ENCODE data around the gene IGFL1. TPM values are rescaled to one million over a fixed set of nuclear protein-coding genes. Genes with fewer than 3 reads are reported as not detected.
A peak's percentile ranks its signal among the peaks of the same experiment; 100 is the strongest.

IGFL1 gene
- total RNA-seq (2021) (not detected in 2 replicates), Bru-seq, nascent RNA (not detected), BruChase-seq, experiment 1, labeled RNA remaining after a 2-hour chase (not detected), BruChase-seq, experiment 2, labeled RNA remaining after a 6-hour chase (not detected)
- long read RNA-seq = 0 reads

DNA sequence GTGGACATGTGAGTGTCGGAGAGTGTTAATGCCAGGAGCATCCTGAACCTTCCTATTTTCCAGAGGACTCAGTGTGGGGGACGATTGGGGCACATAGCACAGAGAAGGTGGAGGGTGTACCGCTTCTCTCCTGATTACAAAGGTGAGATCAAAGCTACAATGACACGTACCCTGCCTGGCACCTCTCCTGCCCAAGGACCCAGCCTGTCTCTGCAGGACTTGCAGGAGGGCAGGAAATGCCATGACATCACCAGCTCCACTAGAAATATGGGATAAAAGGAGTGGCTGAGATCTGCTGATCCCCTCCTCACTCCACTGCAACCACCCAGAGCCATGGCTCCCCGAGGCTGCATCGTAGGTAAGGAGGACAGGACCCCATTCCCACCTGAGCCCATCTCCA is at the start of gene IGFL1:
Gene IGFL1, plus strand, starts transcription at position 301 of the 400 bp plus-strand sequence. Its CDS starts 33 bp downstream, at position 334.
- no peaks in the 10 kb centered on the region for H3K4me1 ChIP-seq (ENCODE audit: insufficient read depth, low read length, poor library complexity, severe bottlenecking)
- H3K9me3 ChIP-seq (ENCODE audit: low read depth, low read length, poor library complexity, severe bottlenecking) = no peaks in the 10 kb centered on the region
- no peak for DNase-seq (ENCODE audit: low spot score)
- POLR2A ChIA-PET (ENCODE audit: low non-redundant PET) = no interaction called here
- no peaks in the 10 kb centered on the region for H3K36me3 ChIP-seq (ENCODE audit: insufficient read depth, low read length, poor library complexity, severe bottlenecking)
- CTCF ChIA-PET = no interaction called here
- no peak for TF ChIP-seq EZH2 (IDR thresholded peaks at IDR 0.05; ENCODE audit: borderline replicate concordance, low read depth, low read length, poor library complexity, severe bottlenecking)
- TF ChIP-seq, protein P1, sequence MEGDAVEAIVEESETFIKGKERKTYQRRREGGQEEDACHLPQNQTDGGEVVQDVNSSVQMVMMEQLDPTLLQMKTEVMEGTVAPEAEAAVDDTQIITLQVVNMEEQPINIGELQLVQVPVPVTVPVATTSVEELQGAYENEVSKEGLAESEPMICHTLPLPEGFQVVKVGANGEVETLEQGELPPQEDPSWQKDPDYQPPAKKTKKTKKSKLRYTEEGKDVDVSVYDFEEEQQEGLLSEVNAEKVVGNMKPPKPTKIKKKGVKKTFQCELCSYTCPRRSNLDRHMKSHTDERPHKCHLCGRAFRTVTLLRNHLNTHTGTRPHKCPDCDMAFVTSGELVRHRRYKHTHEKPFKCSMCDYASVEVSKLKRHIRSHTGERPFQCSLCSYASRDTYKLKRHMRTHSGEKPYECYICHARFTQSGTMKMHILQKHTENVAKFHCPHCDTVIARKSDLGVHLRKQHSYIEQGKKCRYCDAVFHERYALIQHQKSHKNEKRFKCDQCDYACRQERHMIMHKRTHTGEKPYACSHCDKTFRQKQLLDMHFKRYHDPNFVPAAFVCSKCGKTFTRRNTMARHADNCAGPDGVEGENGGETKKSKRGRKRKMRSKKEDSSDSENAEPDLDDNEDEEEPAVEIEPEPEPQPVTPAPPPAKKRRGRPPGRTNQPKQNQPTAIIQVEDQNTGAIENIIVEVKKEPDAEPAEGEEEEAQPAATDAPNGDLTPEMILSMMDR (conservative IDR thresholded peaks at IDR 0.05; ENCODE audit: low read depth, low read length) = no peak
- intact Hi-C loops (cut with micrococcal nuclease; ENCODE audit: unreplicated experiment) = no loop called here
- H3K27ac ChIP-seq (ENCODE audit: low read depth, low read length, poor library complexity, severe bottlenecking) = no peak within 1 kb of the TSS
- no TSS peak for BruUV-seq (replicated peaks)
- peaks cover 76% of the 10 kb centered on the region for H3K27me3 ChIP-seq (replicated peaks; ENCODE audit: insufficient read depth, low read depth, low read length, poor library complexity)
- no peak within 1 kb of the TSS for H3K4me3 ChIP-seq (ENCODE audit: low read depth, low read length, poor library complexity, severe bottlenecking)

DNA sequence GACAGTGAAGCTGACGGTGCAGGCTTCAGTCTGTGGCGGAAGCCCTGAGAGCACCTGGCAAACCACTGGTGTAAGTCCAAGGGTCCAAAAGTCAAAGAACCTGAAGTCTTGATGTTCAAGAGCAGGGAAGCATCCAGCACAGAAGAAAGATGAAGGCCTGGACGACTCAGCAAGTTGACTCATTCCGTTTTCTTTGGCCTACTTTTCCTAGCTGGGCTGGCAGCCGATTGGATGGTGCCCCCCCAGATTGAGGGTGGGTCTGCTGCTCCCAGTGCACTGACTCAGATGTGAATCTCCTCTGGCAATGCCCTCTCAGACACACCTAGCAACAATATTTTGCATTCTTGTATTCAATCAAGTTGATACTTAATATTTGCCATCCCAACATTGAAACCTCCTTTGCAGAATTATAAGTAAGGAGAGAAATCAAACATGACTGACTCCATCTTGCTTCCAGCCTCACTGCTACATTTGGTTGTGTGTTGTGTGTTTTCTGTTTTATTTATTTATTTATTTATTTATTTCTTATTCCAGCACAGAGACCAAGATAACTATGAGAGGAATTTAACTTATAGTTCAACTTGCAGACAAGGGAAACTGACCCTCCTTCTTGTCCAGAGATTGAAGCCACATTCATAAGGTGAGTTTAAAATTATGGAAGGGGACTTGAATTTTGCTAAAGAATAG is 48.7 kb upstream of the IGFL1 start:
- no peak overlapping the region for H3K27ac ChIP-seq (ENCODE audit: low read depth, low read length, poor library complexity, severe bottlenecking)
- intact Hi-C loops (cut with micrococcal nuclease; ENCODE audit: unreplicated experiment) = no loop called here
- CTCF ChIA-PET = no interaction called here
- POLR2A ChIA-PET (ENCODE audit: low non-redundant PET) = no interaction called here
- no peak for DNase-seq (ENCODE audit: low spot score)
- no peak for TF ChIP-seq EZH2 (IDR thresholded peaks at IDR 0.05; ENCODE audit: borderline replicate concordance, low read depth, low read length, poor library complexity, severe bottlenecking)
- TF ChIP-seq, protein P1 (conservative IDR thresholded peaks at IDR 0.05; ENCODE audit: low read depth, low read length) = no peak
- H3K4me3 ChIP-seq (ENCODE audit: low read depth, low read length, poor library complexity, severe bottlenecking) = no peak overlapping the region
- H3K4me1 ChIP-seq (ENCODE audit: insufficient read depth, low read length, poor library complexity, severe bottlenecking) = no peaks in the 10 kb centered on the region
- H3K36me3 ChIP-seq (ENCODE audit: insufficient read depth, low read length, poor library complexity, severe bottlenecking) = no peaks in the 10 kb centered on the region
- H3K9me3 ChIP-seq (ENCODE audit: low read depth, low read length, poor library complexity, severe bottlenecking) = no peaks in the 10 kb centered on the region
- H3K27me3 ChIP-seq (replicated peaks; ENCODE audit: insufficient read depth, low read depth, low read length, poor library complexity) = no peaks in the 10 kb centered on the region
- BruUV-seq (replicated peaks) = no TSS peak

DNA sequence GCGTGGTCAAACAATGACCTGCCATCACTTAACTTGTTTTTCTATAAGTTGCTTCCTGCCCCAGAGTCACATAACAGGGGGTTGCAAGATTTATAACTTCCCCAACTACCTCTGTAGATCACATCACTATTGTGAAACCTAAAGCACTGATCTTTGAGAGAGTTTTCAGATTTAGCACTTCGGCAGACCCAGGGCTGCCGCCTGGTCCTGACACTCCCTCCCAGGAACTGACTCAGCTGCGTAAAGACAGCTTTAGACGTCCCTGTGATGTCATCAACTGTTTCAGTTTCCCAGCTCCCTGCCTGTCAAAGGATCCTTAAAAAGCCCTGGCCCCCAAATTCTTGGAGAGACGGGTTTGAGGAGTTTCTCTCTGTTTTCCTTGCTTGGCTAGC is 48.2 kb upstream of the IGFL1 start:
- BruUV-seq (replicated peaks) = no TSS peak
- intact Hi-C loops (cut with micrococcal nuclease; ENCODE audit: unreplicated experiment) = no loop called here
- TF ChIP-seq EZH2 (IDR thresholded peaks at IDR 0.05; ENCODE audit: borderline replicate concordance, low read depth, low read length, poor library complexity, severe bottlenecking) = no peak
- TF ChIP-seq, protein P1 (conservative IDR thresholded peaks at IDR 0.05; ENCODE audit: low read depth, low read length) = no peak
- H3K27ac ChIP-seq (ENCODE audit: low read depth, low read length, poor library complexity, severe bottlenecking) = no peak overlapping the region
- peak; percentile 35 for DNase-seq (ENCODE audit: low spot score)
- POLR2A ChIA-PET (ENCODE audit: low non-redundant PET) = no interaction called here
- H3K27me3 ChIP-seq (replicated peaks; ENCODE audit: insufficient read depth, low read depth, low read length, poor library complexity) = no peaks in the 10 kb centered on the region
- no peaks in the 10 kb centered on the region for H3K36me3 ChIP-seq (ENCODE audit: insufficient read depth, low read length, poor library complexity, severe bottlenecking)
- H3K4me1 ChIP-seq (ENCODE audit: insufficient read depth, low read length, poor library complexity, severe bottlenecking) = no peaks in the 10 kb centered on the region
- CTCF ChIA-PET = no interaction called here
- H3K9me3 ChIP-seq (ENCODE audit: low read depth, low read length, poor library complexity, severe bottlenecking) = no peaks in the 10 kb centered on the region
- no peak overlapping the region for H3K4me3 ChIP-seq (ENCODE audit: low read depth, low read length, poor library complexity, severe bottlenecking)
